ENCODE data around the gene CA10. TPM values are rescaled to one million over a fixed set of nuclear protein-coding genes. Genes with fewer than 3 reads are reported as not detected.

The CA10 gene
- total and polyA plus RNA-seq, 2 experiments from 2014 or later, result 0.92 to 1.5 TPM

GRCh38 chr17:51643702-51644490 is 514.6 kb downstream of the CA10 start (continued):
- no peak for TF ChIP-seq ZNF462 (CRISPR knock-in tag; IDR thresholded peaks at IDR 0.05)
- TF ChIP-seq ZNF331 (CRISPR knock-in tag; IDR thresholded peaks at IDR 0.05; ENCODE audit: low read depth), result no peak
- TF ChIP-seq STAT1 (IDR thresholded peaks at IDR 0.05; ENCODE audit: unreplicated experiment), result no peak
- TF ChIP-seq NANOG (IDR thresholded peaks at IDR 0.05; ENCODE audit: borderline replicate concordance), result no peak
- TF ChIP-seq ZNF114 (CRISPR knock-in tag; IDR thresholded peaks at IDR 0.05), result no peak
- TF ChIP-seq JUNB (IDR thresholded peaks at IDR 0.05; ENCODE audit: unreplicated experiment), result no peak
- TF ChIP-seq EZH2phosphoT487 (IDR thresholded peaks at IDR 0.05; ENCODE audit: unreplicated experiment), result no peak
- TF ChIP-seq EZH2 (IDR thresholded peaks at IDR 0.05; ENCODE audit: low read depth, unreplicated experiment), result no peak

- TF ChIP-seq ZNF462 (CRISPR knock-in tag; IDR thresholded peaks at IDR 0.05), result no peak
- Histone ChIP-seq H3F3A (replicated peaks; ENCODE audit: low read depth) (no peaks in the 10 kb centered on the region), H3K27ac (ENCODE audit: low read depth) (no peak overlapping the region), H3K4me1 (ENCODE audit: insufficient read depth) (peaks cover 5% of the 10 kb centered on the region; the same call in 1 of the 2 replicates), H3K79me2 (replicated peaks; ENCODE audit: insufficient read depth) (no peaks in the 10 kb centered on the region), H3K4me2 (no peak overlapping the region), H2AFZ (peak overlapping the region; percentile 65; the same call in 1 of the 2 replicates), H4K20me1 (replicated peaks; ENCODE audit: insufficient read depth) (no peaks in the 10 kb centered on the region), H3K36me3 (ENCODE audit: insufficient read depth) (no peaks in the 10 kb centered on the region), H3K9me2 (ENCODE audit: insufficient read depth) (peaks cover 12% of the 10 kb centered on the region; the same call in 1 of the 2 replicates), H3K27me3 (ENCODE audit: insufficient read depth) (no peaks in the 10 kb centered on the region), H3K4me3 (no peak overlapping the region)
- H3K27ac Mint-ChIP-seq, result no peak overlapping the region
- H3K36me3 Mint-ChIP-seq (ENCODE audit: low read depth), result no peaks in the 10 kb centered on the region
- H3K27me3 Mint-ChIP-seq (ENCODE audit: insufficient read depth, low read depth, poor library complexity), result peaks cover 13% of the 10 kb centered on the region
- DNase-seq (ENCODE audit: low spot score), result no peak
- H3K9me3 Mint-ChIP-seq, result no peaks in the 10 kb centered on the region
- no peak overlapping the region for H3K4me3 Mint-ChIP-seq
- ATAC-seq, result no peak
- peaks cover 34% of the 10 kb centered on the region for H3K4me1 Mint-ChIP-seq
These were observed 516.5 kb downstream of the CA10 start for GRCh38 chr17:51642029-51642428.

Measured in GM23338 (cell line).